KOPT-K1 (cell line): ENCODE results near the gene NKX2-4.

Experiments used
- H3K27ac ChIP-seq: fragments of 200-600 bp; sonication (generic); 2 replicates; pipeline ENCODE4 v1.5.1; 2016; ENCODE audit warnings: antibody characterized with exemption, mild to moderate bottlenecking, low read depth, low read length; ENCODE audit not compliant: poor library complexity, severe bottlenecking
- H3K36me3 ChIP-seq: fragments of 200-600 bp; sonication (generic); 2 replicates; pipeline ENCODE4 v1.5.1; 2017; ENCODE audit warnings: antibody characterized with exemption, mild to moderate bottlenecking, low read length, moderate library complexity; ENCODE audit not compliant: insufficient read depth
- H3K9me3 ChIP-seq: fragments of 200-600 bp; sonication (generic); 2 replicates; pipeline ENCODE4 v1.5.1; 2017; ENCODE audit warnings: antibody characterized with exemption, low read length, mild to moderate bottlenecking; ENCODE audit not compliant: insufficient read depth, poor library complexity, severe bottlenecking

The NKX2-4 gene

GRCh38 chr20:21358737-21359136 is 38.6 kb downstream of the NKX2-4 start:
- Histone ChIP-seq H3K36me3 (peaks cover 99% of the 10 kb centered on the region), H3K27ac (no peak overlapping the region), H3K9me3 (no peaks in the 10 kb centered on the region)

GRCh38 chr20:21357844-21358243 is 39.5 kb downstream of the NKX2-4 start:
- Histone ChIP-seq H3K27ac (no peak overlapping the region), H3K9me3 (no peaks in the 10 kb centered on the region), H3K36me3 (peaks cover 96% of the 10 kb centered on the region)

GRCh38 chr20:21356386-21356785 is 40.9 kb downstream of the NKX2-4 start:
- Histone ChIP-seq H3K36me3 (peaks cover 94% of the 10 kb centered on the region), H3K27ac (no peak overlapping the region), H3K9me3 (no peaks in the 10 kb centered on the region)

- peaks cover 92% of the 10 kb centered on the region for H3K36me3 ChIP-seq
- no peak overlapping the region for H3K27ac ChIP-seq
- no peaks in the 10 kb centered on the region for H3K9me3 ChIP-seq
Measured at GRCh38 chr20:21355981-21356380, 41.3 kb downstream of the NKX2-4 start.

GRCh38 chr20:21353236-21353635 is 44.1 kb downstream of the NKX2-4 start:
- H3K36me3 ChIP-seq: peaks cover 90% of the 10 kb centered on the region
- H3K9me3 ChIP-seq: no peaks in the 10 kb centered on the region
- H3K27ac ChIP-seq: no peak overlapping the region

DNA sequence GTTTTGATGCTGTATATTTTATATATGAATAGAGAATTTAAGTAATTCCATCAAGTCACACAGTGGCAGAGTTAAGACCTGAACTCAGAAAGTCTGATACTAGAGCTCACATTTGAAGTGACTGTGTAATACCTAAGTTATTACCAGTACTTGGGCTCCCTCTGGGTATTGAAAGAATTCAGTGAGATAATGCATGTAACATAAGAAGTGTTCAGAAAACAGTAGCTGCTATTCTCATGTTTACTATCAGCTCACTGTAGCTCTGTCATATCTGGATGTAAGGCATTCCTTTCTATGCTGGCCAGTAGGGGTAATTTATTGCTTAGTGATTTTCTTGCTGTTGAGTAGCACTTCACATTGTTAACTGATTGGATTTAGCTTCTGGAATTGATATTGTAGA is 44.6 kb downstream of the NKX2-4 start:
- H3K27ac ChIP-seq: no peak overlapping the region
- H3K36me3 ChIP-seq: peaks cover 90% of the 10 kb centered on the region
- H3K9me3 ChIP-seq: no peaks in the 10 kb centered on the region
